Activated CD8-positive, alpha-beta memory T cell treated with anti-CD3 and anti-CD28 coated beads, Interleukin-2, amount 10 ng/mL, durations not matched to agents 7 days and 5 days (primary cell): ENCODE results near the gene EML1. TPM values are rescaled to one million over a fixed set of nuclear protein-coding genes. Genes with fewer than 3 reads are reported as not detected.

ENCODE experiments used
- ATAC-seq: fragments of 150-1000 bp; cut with Tn5 transposase; one replicate; pipeline ENCODE4 v1.10.0; 2021; ENCODE audit warnings: moderate library complexity
- CTCF ChIA-PET: fragments of 350-600 bp; sonication (Branson Sonifier 250); formaldehyde crosslinking; loops from one replicate; lab custom pipeline; 2021; ENCODE audit warnings: antibody characterized with exemption; lab: Charles Lee
- DNase-seq: peaks from one replicate; pipeline ENCODE4 v3.0.0-alpha.2; 2020
- H3K27ac Mint-ChIP-seq: one replicate; pipeline ENCODE4 v1.8.0; 2021; ENCODE audit warnings: mild to moderate bottlenecking, mixed read lengths
- H3K27me3 Mint-ChIP-seq: one replicate; pipeline ENCODE4 v1.8.0; 2021; ENCODE audit warnings: mixed read lengths
- H3K36me3 Mint-ChIP-seq: one replicate; pipeline ENCODE4 v1.8.0; 2021; ENCODE audit warnings: mild to moderate bottlenecking, mixed read lengths
- H3K4me1 Mint-ChIP-seq: one replicate; pipeline ENCODE4 v1.8.0; 2021; ENCODE audit warnings: mixed read lengths
- H3K4me3 Mint-ChIP-seq: one replicate; pipeline ENCODE4 v1.8.0; 2021; ENCODE audit warnings: mild to moderate bottlenecking, moderate library complexity, mixed read lengths
- H3K9me3 Mint-ChIP-seq: one replicate; pipeline ENCODE4 v1.8.0; 2022; ENCODE audit warnings: low read depth, mixed read lengths
- total RNA-seq, 2 experiments: library from RNA; stranded (reverse); gene quantifications; one replicate each; pipeline ENCODE4 v1.2.3, GENCODE V29; 2021

The EML1 gene
- total RNA-seq, 2 experiments from 2014 or later, result not detected

- CTCF ChIA-PET, result interaction anchor here (0.8 kb wide), 1 partner anchor 9 kb away, joined by 3 read pairs; no protein-coding TSS in a partner anchor
- Mint-ChIP-seq H3K27me3 (peaks cover 47% of the 10 kb centered on the region), H3K27ac (no peak overlapping the region), H3K36me3 (no peaks in the 10 kb centered on the region), H3K9me3 (no peaks in the 10 kb centered on the region), H3K4me1 (no peaks in the 10 kb centered on the region), H3K4me3 (no peak overlapping the region)
- no peak for DNase-seq
- ATAC-seq, result no peak
Observed at GRCh38 chr14:99808154-99808505, 14.9 kb downstream of the EML1 start.

GRCh38 chr14:99808515-99808914 lies 15.3 kb downstream of the EML1 start:
- Mint-ChIP-seq H3K9me3 (no peaks in the 10 kb centered on the region), H3K27me3 (peaks cover 45% of the 10 kb centered on the region), H3K27ac (no peak overlapping the region), H3K4me1 (no peaks in the 10 kb centered on the region), H3K4me3 (no peak overlapping the region), H3K36me3 (no peaks in the 10 kb centered on the region)
- no peak for DNase-seq
- CTCF ChIA-PET, result no interaction called here
- ATAC-seq, result no peak

GRCh38 chr14:99809360-99809759 lies 16.1 kb downstream of the EML1 start:
- Mint-ChIP-seq H3K27ac (no peak overlapping the region), H3K36me3 (no peaks in the 10 kb centered on the region), H3K27me3 (peaks cover 49% of the 10 kb centered on the region), H3K4me1 (no peaks in the 10 kb centered on the region), H3K9me3 (no peaks in the 10 kb centered on the region), H3K4me3 (no peak overlapping the region)
- ATAC-seq (no peak), DNase-seq (no peak)
- CTCF ChIA-PET, result no interaction called here

- H3K36me3 Mint-ChIP-seq, result no peaks in the 10 kb centered on the region
- ATAC-seq (no peak), DNase-seq (no peak)
- peaks cover 49% of the 10 kb centered on the region for H3K27me3 Mint-ChIP-seq
- no peaks in the 10 kb centered on the region for H3K4me1 Mint-ChIP-seq
- no peaks in the 10 kb centered on the region for H3K9me3 Mint-ChIP-seq
- CTCF ChIA-PET, result no interaction called here
- no peak overlapping the region for H3K27ac Mint-ChIP-seq
- no peak overlapping the region for H3K4me3 Mint-ChIP-seq
Observed at GRCh38 chr14:99809859-99810558, 16.8 kb downstream of the EML1 start.

- Mint-ChIP-seq H3K27ac (no peak overlapping the region), H3K4me1 (no peaks in the 10 kb centered on the region), H3K36me3 (no peaks in the 10 kb centered on the region), H3K9me3 (no peaks in the 10 kb centered on the region), H3K27me3 (peaks cover 50% of the 10 kb centered on the region), H3K4me3 (no peak overlapping the region)
- no peak for DNase-seq
- ATAC-seq, result no peak
- CTCF ChIA-PET, result no interaction called here
Observed at GRCh38 chr14:99810559-99810874, 17.3 kb downstream of the EML1 start.

GRCh38 chr14:99812096-99812750 lies 19.0 kb downstream of the EML1 start:
- Mint-ChIP-seq H3K36me3 (no peaks in the 10 kb centered on the region), H3K4me3 (no peak overlapping the region), H3K27ac (no peak overlapping the region), H3K9me3 (no peaks in the 10 kb centered on the region), H3K27me3 (peaks cover 44% of the 10 kb centered on the region), H3K4me1 (no peaks in the 10 kb centered on the region)
- DNase-seq, result no peak
- CTCF ChIA-PET, result no interaction called here
- ATAC-seq, result no peak

- Mint-ChIP-seq H3K27ac (no peak overlapping the region), H3K36me3 (no peaks in the 10 kb centered on the region), H3K9me3 (no peaks in the 10 kb centered on the region), H3K27me3 (peaks cover 47% of the 10 kb centered on the region), H3K4me3 (no peak overlapping the region), H3K4me1 (no peaks in the 10 kb centered on the region)
- DNase-seq (no peak), ATAC-seq (no peak)
- CTCF ChIA-PET, result no interaction called here
Observed at GRCh38 chr14:99812892-99813291, 19.7 kb downstream of the EML1 start.

GRCh38 chr14:99815696-99816095 lies 22.5 kb downstream of the EML1 start:
- no peak for ATAC-seq
- peaks cover 11% of the 10 kb centered on the region for H3K4me1 Mint-ChIP-seq
- CTCF ChIA-PET, result no interaction called here

GRCh38 chr14:99816217-99816616 lies 23.0 kb downstream of the EML1 start:
- DNase-seq (no peak), ATAC-seq (no peak)
- Mint-ChIP-seq H3K4me3 (no peak overlapping the region), H3K4me1 (peaks cover 11% of the 10 kb centered on the region), H3K36me3 (no peaks in the 10 kb centered on the region), H3K27ac (no peak overlapping the region), H3K9me3 (no peaks in the 10 kb centered on the region), H3K27me3 (peaks cover 55% of the 10 kb centered on the region)
- CTCF ChIA-PET, result interaction anchor here (1.1 kb wide), 1 partner anchor 9 kb away, joined by 3 read pairs; no protein-coding TSS in a partner anchor

More at GRCh38 chr14:99815696-99816095, 22.5 kb downstream of the EML1 start:
- no peak overlapping the region for H3K4me3 Mint-ChIP-seq
- H3K27ac Mint-ChIP-seq, result no peak overlapping the region
- H3K9me3 Mint-ChIP-seq, result no peaks in the 10 kb centered on the region
- peaks cover 57% of the 10 kb centered on the region for H3K27me3 Mint-ChIP-seq
- no peak for DNase-seq
- no peaks in the 10 kb centered on the region for H3K36me3 Mint-ChIP-seq

- Mint-ChIP-seq H3K27me3 (peaks cover 58% of the 10 kb centered on the region), H3K4me1 (peaks cover 12% of the 10 kb centered on the region), H3K9me3 (no peaks in the 10 kb centered on the region), H3K4me3 (no peak overlapping the region), H3K27ac (no peak overlapping the region), H3K36me3 (no peaks in the 10 kb centered on the region)
- ATAC-seq, result no peak
- DNase-seq, result no peak
- CTCF ChIA-PET, result interaction anchor here (1.1 kb wide), 1 partner anchor 9 kb away, joined by 3 read pairs; no protein-coding TSS in a partner anchor
Observed at GRCh38 chr14:99816642-99817041, 23.4 kb downstream of the EML1 start.

- no peak overlapping the region for H3K27ac Mint-ChIP-seq
- H3K4me3 Mint-ChIP-seq, result no peak overlapping the region
- no peaks in the 10 kb centered on the region for H3K36me3 Mint-ChIP-seq
- ATAC-seq, result no peak
- H3K4me1 Mint-ChIP-seq, result peaks cover 17% of the 10 kb centered on the region
- DNase-seq, result no peak
- H3K27me3 Mint-ChIP-seq, result peaks cover 58% of the 10 kb centered on the region
- H3K9me3 Mint-ChIP-seq, result no peaks in the 10 kb centered on the region
- CTCF ChIA-PET, result interaction anchor here (1.1 kb wide), 1 partner anchor 10 kb away, joined by 3 read pairs; no protein-coding TSS in a partner anchor
Observed at GRCh38 chr14:99817331-99817730, 24.1 kb downstream of the EML1 start.

- ATAC-seq, result no peak
- Mint-ChIP-seq H3K27ac (no peak overlapping the region), H3K9me3 (no peaks in the 10 kb centered on the region), H3K27me3 (peaks cover 61% of the 10 kb centered on the region), H3K4me3 (no peak overlapping the region), H3K36me3 (no peaks in the 10 kb centered on the region), H3K4me1 (peaks cover 17% of the 10 kb centered on the region)
- no peak for DNase-seq
- CTCF ChIA-PET, result no interaction called here
Observed at GRCh38 chr14:99818503-99819036, 25.4 kb downstream of the EML1 start.

GRCh38 chr14:99819514-99819913 lies 26.3 kb downstream of the EML1 start:
- CTCF ChIA-PET, result no interaction called here
- Mint-ChIP-seq H3K9me3 (no peaks in the 10 kb centered on the region), H3K4me3 (no peak overlapping the region), H3K27me3 (peaks cover 60% of the 10 kb centered on the region), H3K36me3 (no peaks in the 10 kb centered on the region), H3K4me1 (peaks cover 17% of the 10 kb centered on the region), H3K27ac (no peak overlapping the region)
- DNase-seq, result no peak
- peak; percentile 27 for ATAC-seq
